ENCODE data around the gene SENP6. TPM values are rescaled to one million over a fixed set of nuclear protein-coding genes. Genes with fewer than 3 reads are reported as not detected.
A peak's percentile ranks its signal among the peaks of the same experiment; 100 is the strongest.
"Not testable (repeated sequence)": the region's sequence is repeated elsewhere in the genome, so short reads cannot be mapped to it uniquely, and the experiment has no call there.

SENP6 gene
- total RNA-seq, 2 donors from 2014 or later, result 98.5 to 109 TPM

DNA sequence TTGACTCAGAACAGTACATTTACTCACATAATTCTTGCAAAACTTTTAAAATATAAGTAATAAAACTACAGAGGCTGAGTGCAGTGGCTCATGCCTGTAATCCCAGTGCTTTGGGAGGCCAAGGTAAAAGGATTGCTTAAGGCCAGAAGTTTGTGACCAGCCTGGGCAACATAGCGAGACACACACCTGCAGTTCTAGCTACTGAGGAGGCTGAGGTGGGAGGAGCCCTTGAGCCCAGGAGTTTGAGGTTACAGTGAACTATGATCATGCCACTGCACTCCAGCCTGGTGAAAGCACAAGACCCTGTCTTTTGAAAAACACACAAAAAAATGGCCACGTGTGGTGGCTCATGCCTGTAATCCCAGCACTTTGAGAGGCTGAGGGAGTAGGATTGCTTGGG is 125.5 kb downstream of the SENP6 start:
- no peak for DNase-seq (ENCODE audit: low spot score)
- intact Hi-C loops (cut with DNase I), result no loop called here

DNA sequence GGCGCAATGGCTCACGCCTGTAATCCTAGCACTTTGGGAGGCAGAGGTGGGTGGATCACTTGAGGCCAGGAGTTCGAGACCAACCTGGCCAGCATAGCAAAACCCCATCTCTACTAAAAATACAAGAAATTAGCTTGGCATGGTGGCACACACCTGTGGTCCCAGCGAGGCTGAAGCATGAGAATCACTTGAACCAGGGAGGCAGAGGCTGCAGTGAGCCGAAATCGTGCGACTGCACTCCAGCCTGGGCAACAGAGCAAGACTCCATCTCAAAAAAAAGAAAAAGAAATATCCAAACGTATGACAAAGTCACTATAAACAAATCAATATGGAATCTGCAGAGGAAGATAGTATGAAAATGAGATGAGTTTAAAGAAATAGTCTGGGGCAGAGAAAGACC is 129.3 kb downstream of the SENP6 start:
- intact Hi-C loops (cut with DNase I), result not testable (repeated sequence)

DNA sequence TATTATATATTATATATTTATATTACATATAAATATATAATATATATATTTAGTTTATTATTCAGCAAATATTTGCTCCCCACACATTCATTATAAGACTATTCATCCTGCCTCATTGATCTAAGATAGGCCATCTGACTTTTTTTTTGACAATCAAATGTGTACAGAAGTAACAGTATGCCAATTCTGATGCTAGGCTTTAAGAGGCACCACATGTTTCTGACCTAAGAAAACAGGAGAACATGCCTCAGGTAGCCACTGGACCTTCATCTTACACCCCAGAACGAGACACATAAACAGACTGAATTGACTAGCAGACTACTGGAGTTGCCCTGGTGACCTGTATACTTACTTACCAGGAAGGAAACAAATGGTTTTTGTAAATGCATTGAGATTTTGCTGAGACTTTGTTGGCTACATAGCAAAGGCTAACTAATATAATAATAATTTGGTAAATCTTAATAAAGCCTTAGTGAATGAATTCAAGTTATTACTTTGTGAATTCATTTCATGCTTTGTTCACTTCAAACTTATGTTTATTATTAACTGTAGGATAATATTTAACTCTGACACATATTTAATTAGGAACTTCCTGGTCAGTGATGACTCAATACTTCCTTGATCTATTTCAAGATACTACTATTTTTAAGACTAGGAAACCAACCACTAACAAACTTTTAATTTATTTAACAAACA is 134.0 kb downstream of the SENP6 start:
- DNase-seq (ENCODE audit: low spot score), result no peak
- intact Hi-C loops (cut with DNase I), result no loop called here

More for the DNA sequence above, 129.3 kb downstream of the SENP6 start:
- not testable (repeated sequence) for DNase-seq (ENCODE audit: low spot score)

DNA sequence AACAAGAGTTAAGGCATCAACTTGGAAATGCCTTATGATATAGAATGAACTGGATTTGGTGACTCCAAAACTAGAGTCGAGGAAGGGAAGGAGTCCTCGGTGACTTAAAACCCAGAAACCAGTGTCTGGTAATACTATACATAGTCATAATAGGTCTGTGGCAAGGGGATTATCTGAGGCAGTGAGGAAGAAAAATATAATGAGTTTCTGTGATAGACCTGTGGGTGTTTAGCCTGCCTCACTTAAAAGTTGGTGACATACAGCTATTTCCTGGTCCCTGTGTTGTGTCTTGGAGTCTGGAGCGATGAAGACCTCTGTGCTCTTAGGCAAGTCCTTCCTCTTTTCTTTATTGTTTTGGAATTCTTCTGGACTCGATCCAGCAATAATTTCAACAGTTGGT is 142.3 kb downstream of the SENP6 start:
- no peak for DNase-seq (ENCODE audit: low spot score)
- intact Hi-C loops (cut with DNase I), result no loop called here

DNA sequence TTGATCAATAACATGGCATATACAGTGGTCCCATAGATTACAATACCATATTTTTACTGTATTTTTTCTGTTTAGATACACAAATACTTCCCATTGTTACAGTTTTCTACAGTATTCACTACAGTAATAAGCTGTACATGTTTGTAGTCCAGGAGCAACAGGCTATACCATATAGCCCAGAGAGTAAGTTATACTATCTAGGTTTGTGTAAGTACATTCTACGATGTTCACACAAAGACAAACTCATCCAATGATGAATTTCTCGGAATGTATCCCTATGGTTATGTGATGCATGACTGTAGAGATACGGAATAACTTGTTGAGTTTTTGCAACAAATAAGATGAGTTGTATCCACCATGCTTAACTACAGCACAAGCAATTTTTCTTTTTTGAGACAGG is 143.7 kb downstream of the SENP6 start:
- intact Hi-C loops (cut with DNase I), result no loop called here

DNA sequence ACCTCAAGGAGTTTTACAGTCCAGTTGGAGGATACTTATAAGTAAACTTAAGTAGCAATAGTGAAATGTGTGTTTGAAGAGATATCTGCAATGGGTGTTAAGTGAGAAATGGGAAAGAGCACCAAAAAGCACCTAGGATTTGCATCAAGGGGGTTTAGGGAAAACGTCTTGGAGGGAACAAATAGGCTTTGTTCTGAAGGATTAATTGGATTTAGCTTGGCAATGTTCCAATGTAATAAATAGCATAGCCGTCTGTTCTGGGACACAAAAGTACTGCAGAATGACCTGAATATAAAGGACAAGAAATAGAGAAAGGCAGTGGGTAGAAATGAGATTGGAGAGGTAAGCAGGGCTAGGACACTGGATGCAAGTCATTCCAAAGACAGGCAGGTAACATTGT is 144.5 kb downstream of the SENP6 start:
- DNase-seq (ENCODE audit: low spot score), result no peak
- intact Hi-C loops (cut with DNase I), result no loop called here

More for the DNA sequence above, 143.7 kb downstream of the SENP6 start:
- DNase-seq (ENCODE audit: low spot score), result no peak

DNA sequence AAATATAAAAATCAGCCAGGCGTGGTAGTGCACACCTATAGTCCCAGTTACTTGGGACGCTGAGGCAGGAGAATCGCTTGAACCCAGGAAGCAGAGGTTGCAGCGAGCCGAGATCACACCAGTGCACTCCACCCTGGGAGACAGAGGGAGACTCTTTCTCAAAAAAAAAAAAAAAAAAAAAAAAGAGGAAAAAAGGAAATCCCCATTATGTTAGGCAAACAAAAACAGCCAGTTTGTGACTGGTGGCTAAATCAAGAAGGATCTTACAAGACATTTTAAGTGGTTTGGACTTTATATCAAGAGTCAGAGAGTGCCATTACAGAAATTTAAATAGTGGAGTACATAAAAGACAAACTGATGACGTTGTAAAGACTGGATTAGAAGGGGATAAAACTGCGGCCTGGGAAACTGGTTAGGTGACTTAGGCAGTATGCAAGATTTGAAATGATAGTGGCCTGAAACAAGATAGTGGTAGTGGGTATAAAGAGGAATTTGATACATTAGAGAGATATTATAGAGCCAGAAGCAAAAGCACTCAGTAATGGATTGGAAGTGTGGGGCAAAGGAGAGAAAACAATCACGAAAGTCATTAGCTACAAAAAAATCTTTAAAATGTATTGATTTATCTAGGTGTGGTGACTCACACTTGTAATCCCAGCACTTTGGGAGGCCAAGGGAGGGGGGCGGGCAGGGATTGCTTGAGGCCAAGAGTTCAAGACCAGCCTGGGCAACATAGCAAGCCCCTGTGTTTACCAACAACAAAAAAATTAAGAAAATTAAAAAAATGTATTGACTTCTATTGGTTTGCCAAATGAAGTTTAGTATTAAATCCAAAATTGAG is 145.7 kb downstream of the SENP6 start:
- intact Hi-C loops (cut with DNase I), result no loop called here

DNA sequence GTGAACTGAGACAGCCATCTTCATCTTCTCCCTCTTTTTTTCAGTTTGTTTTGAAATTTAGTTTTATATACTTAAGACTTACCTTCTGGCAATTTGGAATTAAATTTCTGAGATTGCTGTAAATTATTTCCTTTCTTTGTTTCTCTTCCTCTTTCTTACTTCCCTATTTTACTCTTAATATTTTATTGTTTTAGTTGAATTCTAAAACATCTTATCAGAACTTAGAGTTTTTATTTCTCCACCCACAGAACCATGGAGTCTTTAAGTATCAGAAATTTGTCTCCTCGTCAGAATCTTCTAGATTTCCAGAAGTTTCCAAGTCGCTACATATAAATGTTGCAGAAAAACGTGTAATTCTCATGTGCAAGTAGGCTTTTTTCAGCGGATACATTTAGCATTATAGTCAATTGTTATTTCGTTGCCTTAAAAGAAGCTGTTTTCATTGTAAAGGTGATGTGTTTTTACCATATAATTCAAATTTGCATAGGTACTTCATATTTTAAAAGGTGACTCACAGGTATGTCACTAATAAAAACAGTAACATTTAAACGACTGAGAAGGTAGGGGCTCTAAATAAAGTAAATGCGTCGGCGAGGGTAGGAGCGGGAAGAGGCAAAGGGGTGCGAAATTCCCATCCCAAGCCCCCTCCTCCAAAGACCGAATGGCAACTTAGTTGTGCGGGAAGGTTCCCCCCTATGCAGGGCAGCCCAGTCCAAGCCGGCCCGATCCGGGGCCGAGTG is 146.5 kb downstream of the SENP6 start:
- intact Hi-C loops (cut with DNase I), result no loop called here

More for the DNA sequence above, 145.7 kb downstream of the SENP6 start:
- DNase-seq (ENCODE audit: low spot score), result no peak

DNA sequence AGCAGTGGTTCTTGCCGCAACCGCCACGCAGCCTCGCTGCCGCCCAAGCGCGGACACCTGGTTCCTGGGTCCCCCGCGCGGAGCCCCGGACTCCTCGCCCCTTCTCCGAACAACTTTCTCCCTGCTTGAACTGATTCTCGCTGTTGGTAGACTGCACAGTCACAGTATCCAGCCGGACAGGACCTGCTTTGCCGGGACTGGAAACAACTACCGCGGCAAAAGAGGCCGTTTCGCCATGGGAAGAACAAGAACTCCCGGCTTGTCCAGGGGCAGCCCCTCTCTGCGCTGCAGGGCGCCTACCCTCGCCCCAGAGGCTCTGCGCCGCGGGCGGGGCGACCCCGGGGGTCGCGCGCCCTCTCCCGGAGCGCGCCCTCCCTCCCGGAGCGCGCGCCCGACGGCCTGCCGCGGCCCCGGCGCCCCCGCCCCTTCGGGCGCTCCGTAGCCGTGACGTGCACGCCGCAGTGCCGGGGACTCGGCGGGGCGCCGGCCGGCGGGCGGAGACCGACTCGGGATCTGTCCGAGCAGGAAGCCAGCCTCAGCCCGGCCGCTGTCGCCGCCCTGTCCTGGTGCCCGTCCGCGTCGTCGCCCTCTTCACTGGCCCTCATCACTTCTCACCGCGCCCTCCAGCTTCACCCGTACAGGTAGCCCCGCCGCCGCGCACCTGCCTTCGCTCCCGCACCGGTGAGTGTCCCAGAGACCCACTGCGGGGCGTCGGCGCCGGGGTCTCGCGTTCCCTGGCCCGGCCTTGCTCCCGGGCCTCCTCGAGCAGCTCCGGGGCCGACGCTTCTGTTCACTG is 147.3 kb downstream of the SENP6 start, which contains the start of gene MYO6:
TSS of gene MYO6 (plus strand) at position 497 of the 796 bp plus-strand sequence. CDS start 68,309 bp downstream, outside the sequence.
- intact Hi-C loops (cut with DNase I), result no loop called here
- peak; percentile 91 for DNase-seq (ENCODE audit: low spot score)

More for the DNA sequence above, 146.5 kb downstream of the SENP6 start:
- DNase-seq (ENCODE audit: low spot score), result no peak

DNA sequence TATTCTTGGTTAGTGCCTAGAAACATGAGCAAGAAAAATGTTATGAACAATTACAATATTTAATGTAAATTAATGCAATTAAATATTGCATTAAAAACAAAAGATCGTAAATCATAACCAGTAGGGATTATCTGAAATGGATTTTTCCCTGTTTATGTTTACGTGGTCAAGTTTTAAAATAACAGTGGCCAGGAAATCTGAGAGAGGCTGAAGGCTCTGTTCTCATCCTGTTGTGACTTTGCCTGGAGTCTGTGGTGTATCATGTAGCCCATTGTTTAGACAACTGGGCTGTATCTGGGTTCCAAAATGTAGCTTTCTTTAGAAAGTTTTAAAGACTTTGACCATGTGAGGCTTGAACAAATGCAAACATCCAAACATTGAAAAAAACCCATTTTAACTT is 149.8 kb downstream of the SENP6 start:
- no peak for DNase-seq (ENCODE audit: low spot score)
- intact Hi-C loops (cut with DNase I), result no loop called here

DNA sequence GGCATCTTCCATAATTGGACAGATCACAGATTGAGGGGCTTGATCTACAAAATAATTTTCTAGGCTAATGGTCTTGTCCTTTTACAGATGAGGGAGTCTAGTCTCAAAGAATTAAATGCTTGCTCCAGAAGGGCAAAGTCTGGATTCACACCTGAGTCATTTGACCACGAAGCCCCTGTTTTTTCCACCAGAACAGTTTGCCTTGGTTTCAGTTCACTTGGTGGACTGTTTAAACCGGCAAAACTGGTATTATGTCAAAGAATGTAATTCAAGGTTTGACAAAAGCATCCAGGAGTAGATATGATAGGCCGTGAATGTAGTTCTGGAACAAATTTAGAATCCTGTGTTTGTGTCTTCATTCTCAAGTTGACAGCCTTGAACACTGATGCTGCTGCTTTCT is 150.7 kb downstream of the SENP6 start:
- no peak for DNase-seq (ENCODE audit: low spot score)
- intact Hi-C loops (cut with DNase I), result no loop called here

DNA sequence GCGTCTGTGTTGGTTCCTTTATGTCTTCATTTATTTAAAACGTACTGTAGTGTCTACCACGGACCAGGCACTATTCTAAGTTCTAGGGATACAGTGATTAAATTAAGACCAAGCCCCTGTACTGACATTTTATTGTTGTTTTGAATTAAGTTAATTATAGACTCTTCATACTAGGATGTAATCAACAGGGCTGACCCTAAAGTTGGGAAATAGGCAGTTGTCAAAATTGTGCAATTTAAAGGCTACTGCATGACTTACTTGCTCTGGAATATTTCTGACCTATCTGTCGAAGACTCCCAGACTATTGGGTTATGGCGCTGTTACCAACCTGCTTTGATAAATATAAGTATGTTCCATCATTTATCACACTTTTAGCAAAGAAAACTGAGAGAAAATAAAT is 154.0 kb downstream of the SENP6 start:
- intact Hi-C loops (cut with DNase I), result no loop called here
- DNase-seq (ENCODE audit: low spot score), result no peak

DNA sequence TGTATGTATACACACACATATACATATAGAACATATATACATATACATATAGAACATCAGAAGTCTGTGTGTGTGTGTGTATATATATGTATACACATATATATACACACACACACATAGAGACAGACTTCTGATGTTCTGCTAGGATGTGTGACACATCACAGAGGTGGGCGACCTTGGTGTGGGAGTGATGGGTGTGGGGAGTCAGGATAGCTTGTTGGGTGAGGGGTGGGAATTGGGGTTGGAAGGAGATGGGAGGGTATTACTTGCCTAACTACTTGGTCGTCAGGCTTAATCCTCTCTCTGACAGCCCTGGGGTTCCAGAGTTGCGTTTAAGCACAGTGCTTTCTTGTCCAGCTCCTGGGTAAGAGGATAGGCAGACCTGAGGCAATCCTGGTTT is 155.6 kb downstream of the SENP6 start:
- intact Hi-C loops (cut with DNase I), result no loop called here
- DNase-seq (ENCODE audit: low spot score), result no peak

DNA sequence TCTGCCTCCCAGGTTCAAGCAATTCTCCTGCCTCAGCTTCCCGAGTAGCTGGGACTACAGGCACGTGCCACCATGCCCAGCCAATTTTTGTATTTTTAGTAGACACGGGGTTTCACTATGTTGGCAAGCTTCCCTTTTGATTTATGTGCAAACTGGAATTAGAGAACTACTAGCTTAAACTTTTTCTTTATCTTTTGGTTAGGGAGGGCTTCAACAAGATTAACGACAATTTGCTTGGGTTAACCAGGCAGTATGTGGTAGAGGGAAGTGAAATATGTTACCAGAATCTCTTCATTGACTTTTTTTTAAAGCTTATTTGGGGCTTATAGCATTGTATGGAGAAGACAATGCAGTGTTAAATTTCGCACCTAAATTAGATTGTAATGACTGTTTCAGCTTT is 156.4 kb downstream of the SENP6 start:
- no peak for DNase-seq (ENCODE audit: low spot score)
- intact Hi-C loops (cut with DNase I), result no loop called here

DNA sequence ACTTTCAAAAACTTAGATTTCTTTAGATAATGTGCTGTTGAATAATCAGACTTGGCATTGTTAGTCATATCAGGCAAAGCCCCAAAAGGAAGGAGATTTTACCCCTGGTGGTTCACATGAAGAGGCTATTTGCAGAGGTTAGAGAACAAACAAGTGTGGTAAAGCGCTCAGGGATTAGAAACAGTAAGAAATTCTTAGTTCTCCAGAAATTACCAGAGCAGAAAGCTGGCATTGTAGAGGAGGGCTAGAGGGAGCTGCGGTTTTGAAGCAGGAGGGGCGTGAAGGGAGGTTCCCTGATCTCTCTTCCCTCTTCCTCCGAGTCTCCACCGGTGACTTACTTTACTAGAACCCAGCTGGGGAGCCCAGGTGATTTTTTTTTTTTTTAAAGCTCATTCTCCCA is 157.5 kb downstream of the SENP6 start:
- intact Hi-C loops (cut with DNase I), result no loop called here
- no peak for DNase-seq (ENCODE audit: low spot score)

DNA sequence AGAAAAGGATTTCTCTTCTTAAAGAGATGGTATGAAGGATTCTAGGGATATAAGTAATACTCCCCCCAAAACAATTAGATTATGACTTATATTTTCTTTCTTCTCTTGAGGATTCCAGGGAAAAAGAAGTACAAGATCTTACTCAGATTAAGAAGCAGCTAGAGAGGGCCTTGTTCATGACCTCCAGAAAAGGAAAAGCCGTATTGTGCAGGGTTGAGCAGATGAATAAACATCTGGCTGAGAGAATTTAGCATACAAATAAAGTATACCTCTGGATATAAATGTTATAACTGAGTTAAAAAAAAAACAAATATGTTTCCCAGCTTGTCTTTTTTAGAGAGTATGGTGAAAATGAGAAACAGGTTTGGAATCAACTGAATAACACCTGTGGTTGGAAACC is 158.6 kb downstream of the SENP6 start:
- intact Hi-C loops (cut with DNase I), result no loop called here
- DNase-seq (ENCODE audit: low spot score), result no peak

DNA sequence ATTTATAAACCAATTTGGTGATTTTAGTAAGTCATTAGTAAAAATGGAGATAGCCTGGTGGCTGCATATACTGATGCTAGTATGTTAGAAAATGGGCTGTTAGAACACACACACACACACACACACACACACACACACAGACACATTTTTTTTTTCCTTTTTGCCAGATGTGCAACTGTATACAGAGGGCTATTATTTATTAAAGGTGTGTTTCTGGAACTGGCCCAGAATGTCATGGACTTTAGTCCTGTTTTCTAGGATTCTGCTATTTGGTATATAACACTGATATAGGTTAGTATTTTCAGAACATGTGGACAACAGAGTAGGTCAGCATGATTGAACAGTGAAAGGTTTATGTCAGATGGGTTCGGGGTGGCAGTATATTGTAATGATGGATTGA is 159.8 kb downstream of the SENP6 start:
- DNase-seq (ENCODE audit: low spot score), result no peak

DNA sequence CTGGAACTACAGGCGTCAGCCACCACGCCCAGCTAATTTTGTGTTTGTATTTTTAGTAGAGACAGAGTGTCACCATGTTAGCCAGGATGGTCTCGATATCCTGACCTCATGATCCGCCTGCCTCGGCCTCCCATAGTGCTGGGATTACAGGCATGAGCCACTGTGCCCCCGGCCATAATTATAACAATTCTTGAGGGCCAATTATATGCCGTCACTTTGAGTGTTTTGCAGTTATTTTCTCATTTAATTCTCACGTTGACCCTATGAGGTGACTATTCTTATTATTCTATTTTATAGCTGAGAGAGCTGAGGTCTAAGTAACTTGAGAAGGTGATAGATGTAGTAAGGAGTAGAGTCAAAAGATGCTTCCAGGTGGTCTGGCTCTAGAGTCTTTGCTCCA is 160.4 kb downstream of the SENP6 start:
- no peak for DNase-seq (ENCODE audit: low spot score)
- intact Hi-C loops (cut with DNase I), result no loop called here

More for the DNA sequence above, 159.8 kb downstream of the SENP6 start:
- intact Hi-C loops (cut with DNase I), result no loop called here

DNA sequence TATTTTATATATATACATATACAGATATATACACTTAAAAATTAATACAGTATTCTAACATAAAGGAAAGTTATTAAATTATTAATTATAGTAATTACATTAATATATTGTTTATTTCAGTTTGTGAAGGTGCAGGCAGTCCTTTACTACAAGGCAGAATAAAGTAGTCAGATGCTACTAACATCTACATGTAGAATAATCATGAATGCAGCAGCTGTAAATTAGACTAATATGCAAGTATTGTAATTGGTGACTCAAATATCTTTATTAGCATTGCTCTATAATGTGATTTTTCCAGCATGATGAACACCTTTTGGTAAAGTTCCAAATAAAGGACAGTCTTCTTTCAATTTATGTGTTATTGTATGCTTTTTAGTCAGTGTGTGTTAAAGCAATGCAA is 164.7 kb downstream of the SENP6 start:
- intact Hi-C loops (cut with DNase I), result no loop called here
- no peak for DNase-seq (ENCODE audit: low spot score)
